Activated CD4-positive, CD25-positive, alpha-beta regulatory T cell treated with anti-CD3 and anti-CD28 coated beads, Interleukin-2, amount 50 U/mL, for 72 hours (primary cell): ENCODE data around the gene PVALEF.
"Not testable (repeated sequence)": the region's sequence is repeated elsewhere in the genome, so short reads cannot be mapped to it uniquely, and the experiment has no call there.

Source experiments
- DNase-seq: peaks from one replicate; pipeline ENCODE4 v3.0.0; 2021

The PVALEF gene

DNA sequence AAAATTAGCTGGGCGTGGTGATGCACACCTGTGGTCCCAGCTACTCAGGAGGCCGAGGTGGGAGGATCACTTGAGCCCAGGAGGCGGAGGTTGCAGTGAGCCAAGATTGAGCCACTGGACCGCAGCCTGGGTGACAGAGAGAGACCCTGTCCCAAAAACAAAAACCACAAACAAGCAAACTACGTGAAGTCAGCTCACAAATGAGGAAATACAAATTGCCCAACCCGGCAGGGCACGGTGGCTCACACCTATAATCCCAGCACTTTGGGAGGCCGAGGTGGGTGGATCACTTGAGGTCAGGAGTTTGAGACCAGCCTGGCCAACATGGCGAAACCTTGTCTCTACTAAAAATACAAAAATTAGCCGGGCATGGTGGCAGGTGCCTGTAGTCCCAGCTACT is 19.1 kb upstream of the PVALEF start:
- not testable (repeated sequence) for DNase-seq

DNA sequence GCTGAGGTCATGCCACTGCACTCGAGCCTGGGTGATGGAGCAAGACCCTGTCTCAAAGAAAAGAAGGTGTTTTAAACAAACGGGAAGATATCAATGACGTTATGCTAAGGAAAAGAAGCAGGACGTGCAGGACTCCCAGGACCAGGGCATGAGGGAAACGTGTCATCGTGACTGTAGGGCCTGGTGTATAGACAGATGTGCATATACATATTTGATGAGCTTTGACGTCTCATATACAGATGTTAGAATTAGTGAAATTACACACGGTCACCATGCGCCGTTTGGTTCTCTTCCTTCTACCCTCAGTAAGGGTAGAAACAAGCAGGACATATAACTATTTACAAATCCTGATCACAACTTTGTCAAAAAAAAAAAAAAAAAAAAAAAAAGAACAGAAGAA is 17.6 kb upstream of the PVALEF start:
- no peak for DNase-seq

DNA sequence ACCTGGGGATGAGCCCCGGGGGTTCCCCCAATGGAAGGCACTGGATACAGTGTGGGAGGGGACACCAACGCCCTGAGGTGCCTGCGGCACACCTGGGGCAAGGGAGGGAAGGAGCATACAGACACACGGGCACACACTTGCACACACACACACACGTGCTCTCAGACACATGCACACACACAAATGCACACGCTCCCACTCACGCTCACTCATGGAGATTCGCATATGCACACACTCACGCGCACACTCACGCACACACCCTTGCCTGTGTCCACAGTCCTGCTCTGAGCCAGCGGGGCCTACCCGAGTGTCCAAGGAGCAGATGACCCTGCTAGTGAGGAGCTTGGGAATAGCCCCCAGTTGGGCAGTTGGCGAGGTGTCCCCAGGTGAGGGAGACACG is 16.7 kb upstream of the PVALEF start:
- no peak for DNase-seq

DNA sequence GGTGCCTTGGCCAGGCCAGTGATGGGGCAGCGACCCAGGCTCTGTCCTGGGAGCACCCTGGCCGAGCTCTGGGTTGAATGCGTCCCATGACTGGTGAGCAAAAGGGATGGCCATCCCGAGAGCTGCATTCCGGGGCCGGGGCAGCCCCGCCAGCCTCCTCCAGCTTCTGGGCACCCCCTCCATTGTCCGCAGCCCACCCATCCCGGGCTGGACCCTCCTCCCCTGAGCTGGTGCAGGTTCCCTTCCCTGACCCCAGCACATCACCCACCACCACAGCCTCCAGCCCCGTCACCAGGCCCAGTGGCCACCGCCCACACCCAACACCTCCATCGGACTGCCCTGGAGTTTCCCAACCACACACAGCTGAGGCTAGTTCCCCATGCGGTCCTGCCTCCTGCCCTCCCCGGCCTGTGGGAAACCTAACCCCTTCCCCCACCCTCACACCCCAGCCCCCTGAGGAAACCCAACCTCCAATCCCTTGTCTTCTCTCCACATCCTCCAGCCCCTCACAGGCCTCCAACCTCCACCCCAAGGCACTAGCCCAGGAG is 16.2 kb upstream of the PVALEF start:
- DNase-seq, result no peak

DNA sequence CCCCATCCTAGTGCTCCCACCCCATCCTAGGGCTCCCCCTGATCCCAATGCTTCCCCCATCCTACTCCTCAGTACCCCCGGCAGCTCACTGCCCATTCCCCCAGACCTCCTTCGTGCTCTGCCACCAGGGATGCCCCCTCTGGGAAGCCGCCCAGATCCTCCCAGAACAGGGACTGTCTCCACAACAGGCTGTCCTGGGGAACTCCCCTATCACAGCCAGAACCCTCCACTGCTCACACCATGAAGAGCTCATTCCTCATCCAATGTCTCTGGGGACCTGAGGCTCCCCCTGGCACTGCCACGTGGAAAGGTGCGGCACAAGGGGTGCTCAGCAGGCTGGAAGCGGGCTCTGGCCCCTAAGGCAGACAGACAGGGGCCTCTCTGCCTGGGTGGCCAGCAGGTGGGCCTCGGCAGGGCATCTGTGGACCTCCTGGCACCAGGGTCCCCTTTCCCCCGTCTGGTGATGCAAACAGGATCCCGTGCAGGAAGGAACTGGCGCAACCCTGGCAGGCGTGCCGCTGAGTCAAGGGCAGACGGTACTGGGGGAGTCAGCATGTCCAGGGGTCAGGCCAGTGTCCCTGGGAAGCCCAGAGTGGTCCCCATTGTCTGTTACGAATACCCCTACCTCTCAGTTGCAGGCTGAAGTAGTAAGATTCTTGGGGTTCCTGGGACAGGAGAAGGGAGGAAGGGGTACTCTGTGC is 14.8 kb upstream of the PVALEF start:
- DNase-seq, result no peak

DNA sequence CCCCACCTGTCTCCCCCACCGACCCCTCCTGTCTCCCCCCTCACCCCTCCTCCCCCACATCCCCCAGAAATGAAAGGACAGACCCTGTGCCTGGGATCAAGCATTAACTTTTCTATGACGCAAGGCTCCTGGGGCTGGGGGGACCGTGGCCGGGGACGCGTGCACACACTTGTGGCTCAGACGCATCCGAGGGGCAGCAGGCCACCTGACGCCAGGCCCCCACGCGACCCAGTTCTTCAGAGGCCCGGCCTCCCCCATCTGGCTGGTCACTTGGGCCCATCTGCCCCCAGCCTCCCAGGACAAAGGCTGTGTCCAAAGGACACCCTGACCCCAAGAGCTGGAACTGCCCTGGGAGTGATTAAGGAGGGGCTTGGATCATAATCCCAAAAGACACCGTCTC is 14.0 kb upstream of the PVALEF start:
- DNase-seq, result no peak

DNA sequence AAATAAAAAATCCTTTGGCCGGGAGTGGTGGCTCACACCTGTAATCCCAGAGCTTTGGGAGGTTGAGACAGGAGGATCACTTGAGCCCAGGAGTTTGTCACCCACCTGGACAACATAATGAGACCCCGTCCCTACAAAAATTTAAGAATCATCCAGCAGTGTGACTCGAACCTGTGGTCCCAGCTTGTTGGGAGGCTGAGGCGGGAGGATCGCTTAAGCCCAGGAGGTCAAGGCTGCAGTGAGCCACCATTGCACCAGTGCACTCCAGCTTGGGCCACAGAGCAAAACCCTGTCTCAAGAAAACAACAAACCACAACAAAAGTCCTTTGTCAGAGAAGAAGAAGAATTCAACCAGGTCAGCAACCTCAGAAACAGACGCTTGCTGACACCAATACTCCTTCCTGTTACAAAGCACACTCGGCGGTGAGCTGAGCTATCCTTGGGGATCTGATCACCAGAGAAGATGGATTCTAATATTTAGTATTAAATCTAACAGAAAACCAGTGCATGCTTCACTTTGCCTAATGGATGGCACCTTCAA is 12.9 kb upstream of the PVALEF start:
- no peak for DNase-seq

DNA sequence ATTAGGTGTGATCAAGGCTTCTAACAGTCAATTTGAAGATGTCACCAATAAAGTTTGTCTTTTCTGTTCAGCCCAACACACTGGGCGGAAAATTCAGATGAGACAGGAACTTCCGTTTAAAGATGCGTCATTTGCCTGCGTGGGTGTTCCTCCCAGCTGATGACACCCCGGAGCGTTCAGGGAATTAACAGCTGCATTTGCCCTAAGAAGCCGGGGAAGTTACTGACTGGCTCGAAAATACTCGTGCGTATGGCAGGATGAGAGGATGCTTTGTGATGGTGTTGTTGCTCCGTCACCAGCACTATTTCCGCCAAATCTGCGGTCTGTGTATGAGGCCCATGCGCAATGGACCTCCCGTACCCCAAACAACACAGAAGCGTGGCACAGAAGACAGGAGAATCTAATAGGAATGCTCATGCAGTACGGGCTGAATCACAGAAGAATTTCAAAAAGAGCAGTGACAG is 11.9 kb upstream of the PVALEF start:
- DNase-seq, result no peak

DNA sequence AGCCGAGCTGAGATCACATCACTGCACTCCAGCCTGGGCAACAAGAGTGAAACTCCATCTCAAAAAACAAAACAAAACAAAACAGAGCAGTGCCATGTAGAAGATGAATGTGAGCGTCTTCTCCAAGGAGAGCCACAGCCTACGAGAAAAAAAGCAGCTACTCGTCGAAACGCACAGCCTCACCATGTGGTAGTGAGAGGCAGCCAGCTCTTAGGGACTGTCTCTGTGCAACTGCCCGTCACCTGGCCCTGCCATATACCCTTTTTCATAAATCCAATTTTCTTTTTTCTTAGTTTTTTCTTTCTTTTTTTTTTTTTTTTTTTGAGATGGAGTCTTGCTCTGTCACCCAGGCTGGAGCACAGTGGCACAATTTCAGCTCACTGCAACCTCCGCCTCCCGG is 11.3 kb upstream of the PVALEF start:
- DNase-seq, result not testable (repeated sequence)

DNA sequence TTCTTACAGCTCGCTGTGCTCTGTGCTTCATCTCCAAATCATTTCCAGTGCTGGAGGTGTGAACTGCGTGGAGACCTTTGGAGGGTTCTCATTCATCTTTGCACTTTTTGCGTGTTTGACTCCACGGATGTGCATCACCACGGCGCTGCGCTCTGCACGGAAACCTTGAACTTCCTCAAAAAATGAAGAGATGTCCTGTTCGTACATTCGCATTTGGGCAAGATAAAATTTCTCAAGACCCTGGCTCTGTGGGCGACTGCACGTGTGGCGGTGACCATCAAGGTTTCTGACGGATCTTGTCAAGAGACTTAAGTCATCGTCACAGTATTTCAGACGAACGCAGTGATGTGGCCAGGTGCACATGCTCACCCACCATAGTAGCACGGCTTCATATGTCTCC is 10.3 kb upstream of the PVALEF start:
- DNase-seq, result no peak

DNA sequence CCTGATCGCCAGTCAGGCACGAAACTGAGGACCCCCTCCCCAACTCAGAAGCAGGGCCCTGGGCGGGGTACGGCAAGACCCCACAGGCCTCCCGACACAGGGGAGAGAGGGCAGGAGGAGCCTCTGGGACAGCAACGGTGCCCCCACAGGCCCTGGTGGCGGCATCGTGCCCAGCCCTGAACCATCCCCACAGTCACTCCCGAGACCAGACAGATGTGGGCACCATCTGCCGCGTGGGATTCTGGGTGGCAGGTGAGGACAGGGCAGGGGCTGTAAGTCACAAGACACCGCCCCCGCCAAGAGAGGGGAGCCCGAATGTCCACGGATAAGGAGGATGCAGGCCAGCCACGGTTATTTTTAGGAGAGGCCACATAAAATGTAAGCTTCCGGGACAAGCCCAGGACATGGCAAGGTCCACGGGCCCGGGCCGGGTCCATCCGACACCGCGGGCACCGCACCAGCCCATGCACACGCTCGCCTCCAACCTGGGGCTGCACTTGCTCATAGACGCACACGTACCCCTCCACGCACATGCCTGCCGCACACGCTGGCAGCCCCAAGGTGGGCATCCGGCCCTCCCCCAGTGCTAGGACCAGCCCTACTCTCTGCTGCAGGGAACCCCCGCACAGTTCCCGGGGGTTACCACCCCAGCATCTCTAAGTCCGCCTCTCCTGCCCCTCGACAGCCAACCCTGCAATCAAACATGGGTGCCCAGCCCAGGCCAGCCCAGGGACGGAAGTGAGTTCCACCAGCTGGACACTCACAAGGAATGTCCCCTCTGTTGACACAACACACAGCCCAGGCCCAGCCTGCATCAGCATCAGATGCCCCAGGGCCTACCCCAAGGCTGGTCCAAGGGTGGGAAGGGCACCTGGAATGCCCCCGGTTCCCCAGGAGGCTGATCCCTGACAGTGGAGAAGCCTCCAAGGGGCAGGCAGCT is 8.2 kb upstream of the PVALEF start:
- no peak for DNase-seq

DNA sequence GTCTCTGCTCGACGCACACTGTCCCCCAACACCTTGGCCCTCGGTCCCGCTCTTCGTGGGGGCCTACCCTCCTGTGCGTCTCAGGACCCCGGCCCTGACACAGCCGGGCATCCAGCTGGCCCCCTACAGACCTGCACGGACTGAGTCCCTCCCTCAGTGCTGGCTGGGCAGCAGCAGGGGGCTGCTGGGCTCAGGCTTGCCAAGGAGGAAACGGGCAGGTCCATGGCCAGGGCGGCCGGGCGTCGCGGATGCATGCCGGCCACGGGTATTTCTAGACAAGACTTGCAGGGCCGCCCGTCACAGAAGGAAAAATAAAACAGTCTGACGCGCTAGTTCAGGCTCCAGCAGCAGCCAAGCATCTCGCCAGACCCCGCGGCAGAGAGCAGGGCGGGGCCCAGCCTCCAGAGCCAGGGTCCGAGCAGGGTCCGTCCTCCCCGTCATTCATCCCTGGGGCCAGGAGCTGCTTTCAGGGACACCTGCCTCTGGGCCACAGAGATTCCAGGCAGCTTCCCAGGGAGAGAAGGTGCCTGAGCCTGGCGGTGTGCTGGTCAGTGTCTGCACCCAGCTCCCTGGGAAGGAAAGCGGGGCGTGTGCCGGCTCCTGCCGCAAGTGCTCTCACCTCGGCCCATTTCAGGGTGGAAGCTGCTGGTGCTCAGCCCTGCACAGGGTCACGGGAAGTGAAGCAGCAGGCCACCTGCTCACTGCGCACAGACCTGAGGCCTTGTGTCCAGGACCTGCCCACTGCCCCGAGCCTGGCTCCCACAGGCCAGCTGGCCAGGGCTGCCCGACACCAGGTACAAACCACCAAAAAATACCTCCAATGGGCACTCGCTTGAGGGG is 7.2 kb upstream of the PVALEF start:
- DNase-seq, result no peak

DNA sequence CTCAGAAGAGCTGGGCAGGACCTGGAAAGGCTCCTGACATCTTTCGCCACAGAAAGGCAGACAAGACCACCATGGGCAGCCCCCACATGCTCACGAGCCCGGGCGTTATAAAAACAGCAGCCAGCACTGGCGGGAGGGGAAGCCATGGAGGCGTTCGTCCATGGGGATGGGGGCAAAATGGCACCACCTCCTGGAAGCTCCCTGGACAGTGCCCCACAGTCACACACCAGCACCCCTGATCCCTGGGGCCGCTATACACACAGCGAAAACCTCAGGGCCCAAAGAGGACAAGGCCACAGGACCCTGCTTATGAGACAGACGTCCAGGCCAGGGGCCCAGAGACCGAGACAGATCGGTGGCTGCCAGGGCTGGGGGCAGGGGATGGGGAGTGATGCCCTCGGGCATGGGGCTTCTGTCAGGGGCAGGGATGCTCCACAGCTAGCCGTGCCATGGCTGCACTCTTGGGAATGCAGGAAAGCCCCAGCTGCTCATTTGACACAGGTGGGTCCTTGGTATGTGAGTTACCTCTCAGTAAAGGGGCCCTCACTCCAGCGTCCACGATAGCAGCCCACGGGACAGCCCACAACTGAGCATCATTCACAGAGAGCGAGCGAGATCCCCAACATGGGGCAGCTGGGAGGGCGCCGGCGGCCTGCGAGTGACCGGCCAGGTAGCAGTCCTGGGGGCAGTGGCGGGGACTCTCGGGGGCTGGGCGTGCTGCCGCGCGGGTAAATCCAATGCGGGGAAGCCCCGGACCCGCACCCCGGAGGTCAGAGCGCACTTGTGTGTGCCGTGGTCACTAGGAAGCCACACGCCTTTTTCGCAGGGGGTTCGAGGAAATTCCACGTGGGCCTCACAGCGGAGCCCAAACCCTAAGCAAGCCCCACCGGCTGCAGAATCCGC is 6.4 kb upstream of the PVALEF start:
- no peak for DNase-seq

DNA sequence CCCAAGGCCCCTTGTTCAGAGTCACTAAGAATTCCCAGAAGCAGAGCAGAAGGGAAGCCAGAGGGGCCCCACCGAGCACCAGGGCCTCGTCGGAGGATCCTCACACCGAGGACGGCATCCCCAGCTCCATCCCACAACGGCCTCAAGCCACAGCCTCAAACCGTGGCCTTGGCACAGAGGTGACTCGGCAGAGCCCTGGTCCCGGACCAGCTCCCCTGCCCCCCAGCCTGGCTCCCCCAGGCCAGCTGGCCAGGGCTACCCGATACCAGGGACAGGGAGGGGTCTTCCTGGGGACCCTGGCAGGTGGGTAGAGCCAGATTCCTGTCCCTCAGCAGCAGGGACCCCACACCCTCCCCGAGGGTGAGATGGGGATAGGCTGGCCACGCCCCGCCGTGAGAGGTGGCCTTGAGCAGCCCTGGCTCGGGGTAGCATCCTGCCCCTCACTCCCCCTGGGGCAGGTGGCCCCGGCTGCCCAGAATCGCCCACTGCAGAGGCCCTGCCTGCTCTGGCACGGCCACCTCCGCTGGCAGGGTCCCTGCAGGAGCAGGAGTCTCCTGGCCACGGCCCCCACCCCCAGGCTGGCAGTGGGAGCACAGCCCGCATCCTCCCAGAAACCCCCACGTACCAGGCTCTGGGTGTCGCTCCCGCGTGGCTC is 5.6 kb upstream of the PVALEF start:
- no peak for DNase-seq

DNA sequence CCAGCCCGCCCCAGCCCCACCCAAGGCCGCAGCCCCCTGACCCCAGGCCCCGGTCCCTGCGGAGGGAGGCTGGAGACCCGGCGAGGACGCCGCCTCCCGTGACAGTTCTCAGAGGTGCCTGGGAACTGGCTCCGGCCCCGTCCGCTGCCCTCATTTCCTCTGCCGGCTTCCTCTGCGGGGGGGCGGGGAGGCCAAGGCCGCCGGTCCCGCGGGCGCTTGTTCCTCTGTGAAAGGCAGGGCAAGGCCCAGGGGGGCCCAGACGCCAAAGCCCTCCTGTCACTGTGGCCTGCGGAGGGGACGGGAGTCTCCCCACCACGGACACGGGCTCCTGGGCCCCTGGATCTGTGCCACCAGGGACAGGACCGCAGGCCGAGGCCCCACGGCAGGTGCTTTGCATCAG is 5.0 kb upstream of the PVALEF start:
- no peak for DNase-seq

DNA sequence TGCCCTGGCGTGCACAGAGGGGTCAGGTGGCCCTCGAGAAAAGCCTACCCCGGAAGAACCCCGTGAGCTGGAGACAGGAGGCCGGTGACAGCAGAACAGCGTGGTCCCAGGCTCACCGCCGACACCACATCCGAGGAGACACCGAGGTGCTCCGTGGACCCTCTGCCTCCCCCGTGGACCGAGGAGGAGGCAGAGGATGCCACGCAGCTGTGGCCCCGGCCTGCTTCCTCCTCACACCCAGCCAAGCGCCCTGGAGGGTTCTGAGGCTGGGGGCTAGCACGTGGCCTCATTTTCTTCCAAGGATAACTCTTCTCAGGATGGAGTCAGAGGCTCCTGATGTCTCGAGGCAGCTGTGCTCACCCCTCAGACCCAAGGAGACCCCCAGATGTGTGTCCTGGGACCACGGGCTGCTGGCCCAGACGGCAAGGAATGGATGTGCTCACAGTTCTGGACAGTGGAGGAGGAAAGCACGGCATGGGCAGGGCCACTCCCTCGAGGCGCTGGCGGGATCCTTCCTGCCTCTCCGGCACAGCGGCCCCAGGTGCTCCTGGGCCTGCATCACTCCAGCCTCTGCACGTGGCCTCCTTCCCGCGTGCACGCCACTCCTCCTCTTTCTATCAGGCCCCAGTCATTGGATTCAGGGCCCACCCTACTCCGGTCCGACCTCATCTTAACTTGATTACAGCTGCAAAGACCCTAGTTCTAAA is 4.4 kb upstream of the PVALEF start:
- no peak for DNase-seq

DNA sequence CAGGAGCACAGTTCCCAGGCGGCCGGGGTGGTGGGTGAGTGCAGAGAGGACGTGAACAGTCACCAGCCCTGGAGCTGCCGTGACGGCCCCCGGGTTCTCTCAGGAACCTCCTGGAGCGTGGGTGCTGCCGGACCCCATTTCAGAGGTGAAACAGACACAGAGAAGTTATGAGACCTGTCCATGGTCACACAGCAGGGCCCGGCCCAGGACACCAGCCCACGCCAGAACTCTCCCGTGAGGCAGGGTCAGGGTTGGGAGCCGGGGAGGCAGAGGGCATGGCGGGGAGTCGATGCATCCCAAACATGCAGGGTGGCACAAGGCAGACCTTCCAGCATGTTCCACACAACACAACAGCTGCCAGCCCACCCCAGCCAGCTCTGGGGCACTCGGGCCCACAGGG is 3.8 kb upstream of the PVALEF start:
- no peak for DNase-seq

DNA sequence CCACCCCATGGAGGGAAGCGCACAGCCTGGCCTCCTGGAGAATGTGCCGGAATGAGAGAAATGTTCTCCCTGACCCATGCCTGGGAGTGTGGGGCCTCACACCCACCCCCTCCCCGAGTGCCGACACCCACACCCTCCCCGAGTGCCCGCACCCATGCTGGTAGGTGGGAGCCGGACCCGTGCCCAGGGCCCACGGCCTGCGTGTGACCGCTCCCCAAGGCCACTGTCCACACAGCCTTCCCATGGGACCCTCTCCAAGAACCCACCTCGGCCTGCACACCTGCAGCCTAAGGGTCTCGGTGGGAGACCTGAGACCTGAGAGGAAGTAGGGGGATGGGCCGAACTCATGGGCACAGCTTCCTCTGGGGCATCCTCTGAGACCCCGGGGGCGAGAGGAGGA is 3.3 kb upstream of the PVALEF start:
- DNase-seq, result no peak

DNA sequence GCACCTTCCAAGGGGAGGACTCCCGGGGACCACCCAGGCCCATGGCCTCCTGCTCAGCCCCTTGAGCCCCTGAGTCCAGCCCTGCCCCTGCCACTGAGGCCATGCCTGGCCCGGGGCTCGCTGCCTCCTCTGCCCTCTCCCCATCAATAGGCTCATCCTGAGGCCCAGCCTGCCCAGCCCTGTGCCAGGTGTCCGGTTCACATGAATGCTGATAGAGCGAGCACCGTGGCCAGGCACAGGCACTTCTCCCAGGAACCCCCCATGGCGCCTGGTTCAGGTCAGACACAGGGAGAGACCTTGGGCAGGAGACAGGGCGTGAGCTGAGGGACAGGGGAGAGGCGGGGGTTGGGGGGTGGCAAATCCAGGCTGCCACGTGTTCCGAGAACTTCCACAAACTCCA is 2.8 kb upstream of the PVALEF start:
- no peak for DNase-seq

DNA sequence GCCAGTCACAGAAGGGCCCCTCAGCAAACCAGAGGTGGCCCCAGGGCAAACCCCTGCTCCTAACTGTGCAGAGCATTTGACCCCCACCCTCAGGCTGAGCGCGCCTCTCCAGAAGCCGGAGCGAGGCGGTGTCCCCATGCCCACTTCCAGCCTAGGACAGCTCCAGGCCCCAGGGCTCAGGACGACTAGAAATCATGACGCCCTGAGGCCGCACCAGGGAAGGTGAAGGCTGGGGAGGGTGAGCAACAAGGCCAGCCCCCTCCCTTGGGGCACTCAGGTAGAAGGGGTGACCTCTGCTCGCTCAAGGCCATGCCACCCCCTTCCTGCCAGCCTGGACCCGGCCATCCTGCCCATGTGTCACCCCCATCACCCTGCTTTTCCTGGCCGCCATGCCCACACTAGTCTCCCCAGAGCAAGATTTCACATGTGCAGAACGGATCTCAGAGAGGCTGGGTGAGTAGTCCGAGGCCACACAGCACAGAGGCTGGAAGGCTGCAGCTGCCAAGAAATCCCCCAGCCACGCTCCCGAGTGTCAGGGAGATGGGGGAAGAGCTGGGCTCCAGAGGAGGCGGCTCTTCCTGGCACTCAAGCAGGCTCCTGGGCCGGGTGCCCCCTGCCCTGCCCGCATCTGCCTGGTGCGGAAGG is 2.1 kb upstream of the PVALEF start:
- no peak for DNase-seq
